Measurements from ENCODE around the gene SLC6A6. TPM values are rescaled to one million over a fixed set of nuclear protein-coding genes. Genes with fewer than 3 reads are reported as not detected.

SLC6A6 gene
- total and polyA plus RNA-seq, 2 experiments from 2014 or later: 27.5 to 150 TPM

DNA sequence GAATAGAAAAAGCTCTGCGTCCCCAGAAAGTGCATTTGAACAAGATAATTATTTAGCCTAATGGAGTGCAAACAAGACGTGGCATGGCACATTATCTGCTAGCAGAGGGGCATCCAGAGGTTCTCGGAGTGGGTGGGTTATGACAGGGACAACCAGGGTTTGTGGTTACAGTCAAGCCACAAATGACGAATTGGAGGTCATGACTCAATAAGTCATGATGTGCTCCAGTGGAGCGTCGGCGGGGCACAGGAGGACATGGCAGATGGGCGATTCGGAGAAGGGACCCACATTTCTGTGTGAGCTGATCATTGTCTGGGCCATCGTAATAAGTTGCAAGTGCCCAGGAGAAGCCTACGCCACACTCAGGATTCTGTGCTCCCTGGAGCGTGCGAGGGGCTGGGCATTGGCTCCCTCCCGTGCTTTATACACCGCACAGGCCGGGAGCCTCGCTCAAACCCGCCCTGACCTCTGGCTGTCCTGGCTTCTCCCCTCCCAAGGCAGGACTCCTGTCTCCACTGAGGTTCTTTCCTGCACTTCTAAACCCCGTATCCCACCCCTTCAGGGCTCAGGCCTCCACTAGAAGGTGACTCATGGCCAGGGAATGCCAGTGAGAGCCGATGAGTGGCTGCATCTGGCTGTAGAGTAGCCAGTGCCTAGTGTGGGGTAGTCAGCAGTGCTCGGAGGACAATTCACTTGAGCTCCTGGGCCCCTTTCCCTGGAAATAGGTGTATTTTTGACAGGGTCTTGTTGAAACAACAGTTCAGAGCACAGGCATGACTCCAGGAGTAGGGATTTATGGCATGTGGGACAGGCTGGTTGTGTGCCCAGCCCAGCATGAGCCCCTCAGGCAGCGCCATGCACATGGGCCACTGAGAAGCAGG, 70.3 kb downstream of the SLC6A6 start:
- Mint-ChIP-seq H3K36me3 (ENCODE audit: low read depth) (peaks cover 56% of the 10 kb centered on the region), H3K9me3 (no peaks in the 10 kb centered on the region), H3K4me1 (peaks cover 4% of the 10 kb centered on the region), H3K4me3 (no peak overlapping the region), H3K27me3 (ENCODE audit: insufficient read depth, low read depth, poor library complexity) (peaks cover 4% of the 10 kb centered on the region), H3K27ac (no peak overlapping the region)
- ATAC-seq (no peak; the same call in 2 of the 3 replicates), DNase-seq (ENCODE audit: low spot score) (no peak)
- H3K27ac ChIP-seq (ENCODE audit: low read depth): no peak overlapping the region
- H3K4me1 ChIP-seq (ENCODE audit: insufficient read depth): no peaks in the 10 kb centered on the region
- no peak overlapping the region for H3K4me2 ChIP-seq
- H4K20me1 ChIP-seq (replicated peaks; ENCODE audit: insufficient read depth): peaks cover 4% of the 10 kb centered on the region; the same call in 1 of the 2 replicates
- no peak overlapping the region for H2AFZ ChIP-seq
- no peaks in the 10 kb centered on the region for H3K27me3 ChIP-seq (ENCODE audit: insufficient read depth)
- no peak overlapping the region for H3K4me3 ChIP-seq
- no peaks in the 10 kb centered on the region for H3K9me2 ChIP-seq (ENCODE audit: insufficient read depth)
- 0 out of 2 replicates have a peak, but pooled peaks cover 3% of the 10 kb centered on the region for H3F3A ChIP-seq (replicated peaks; ENCODE audit: low read depth)
- H3K36me3 ChIP-seq (ENCODE audit: insufficient read depth): peaks cover 26% of the 10 kb centered on the region
- H3K79me2 ChIP-seq (replicated peaks; ENCODE audit: insufficient read depth): no peaks in the 10 kb centered on the region
- TF ChIP-seq STAT1 (IDR thresholded peaks at IDR 0.05; ENCODE audit: unreplicated experiment) (no peak), ZNF114 (CRISPR knock-in tag; IDR thresholded peaks at IDR 0.05) (no peak), NANOG (IDR thresholded peaks at IDR 0.05; ENCODE audit: borderline replicate concordance) (no peak), JUNB (IDR thresholded peaks at IDR 0.05; ENCODE audit: unreplicated experiment) (no peak), ZNF462 (CRISPR knock-in tag; IDR thresholded peaks at IDR 0.05) (no peak), POLR2AphosphoS5 (IDR thresholded peaks at IDR 0.05; ENCODE audit: low read depth) (no peak), ZNF331 (CRISPR knock-in tag; IDR thresholded peaks at IDR 0.05; ENCODE audit: low read depth) (no peak), EZH2phosphoT487 (IDR thresholded peaks at IDR 0.05; ENCODE audit: unreplicated experiment) (no peak), EZH2 (IDR thresholded peaks at IDR 0.05; ENCODE audit: low read depth, unreplicated experiment) (no peak), CREB1 (CRISPR knock-in tag; IDR thresholded peaks at IDR 0.05; ENCODE audit: low read depth) (no peak)
- TF ChIP-seq, protein P1, sequence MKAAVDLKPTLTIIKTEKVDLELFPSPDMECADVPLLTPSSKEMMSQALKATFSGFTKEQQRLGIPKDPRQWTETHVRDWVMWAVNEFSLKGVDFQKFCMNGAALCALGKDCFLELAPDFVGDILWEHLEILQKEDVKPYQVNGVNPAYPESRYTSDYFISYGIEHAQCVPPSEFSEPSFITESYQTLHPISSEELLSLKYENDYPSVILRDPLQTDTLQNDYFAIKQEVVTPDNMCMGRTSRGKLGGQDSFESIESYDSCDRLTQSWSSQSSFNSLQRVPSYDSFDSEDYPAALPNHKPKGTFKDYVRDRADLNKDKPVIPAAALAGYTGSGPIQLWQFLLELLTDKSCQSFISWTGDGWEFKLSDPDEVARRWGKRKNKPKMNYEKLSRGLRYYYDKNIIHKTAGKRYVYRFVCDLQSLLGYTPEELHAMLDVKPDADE (IDR thresholded peaks at IDR 0.05): no peak
- TF ChIP-seq, protein P2, sequence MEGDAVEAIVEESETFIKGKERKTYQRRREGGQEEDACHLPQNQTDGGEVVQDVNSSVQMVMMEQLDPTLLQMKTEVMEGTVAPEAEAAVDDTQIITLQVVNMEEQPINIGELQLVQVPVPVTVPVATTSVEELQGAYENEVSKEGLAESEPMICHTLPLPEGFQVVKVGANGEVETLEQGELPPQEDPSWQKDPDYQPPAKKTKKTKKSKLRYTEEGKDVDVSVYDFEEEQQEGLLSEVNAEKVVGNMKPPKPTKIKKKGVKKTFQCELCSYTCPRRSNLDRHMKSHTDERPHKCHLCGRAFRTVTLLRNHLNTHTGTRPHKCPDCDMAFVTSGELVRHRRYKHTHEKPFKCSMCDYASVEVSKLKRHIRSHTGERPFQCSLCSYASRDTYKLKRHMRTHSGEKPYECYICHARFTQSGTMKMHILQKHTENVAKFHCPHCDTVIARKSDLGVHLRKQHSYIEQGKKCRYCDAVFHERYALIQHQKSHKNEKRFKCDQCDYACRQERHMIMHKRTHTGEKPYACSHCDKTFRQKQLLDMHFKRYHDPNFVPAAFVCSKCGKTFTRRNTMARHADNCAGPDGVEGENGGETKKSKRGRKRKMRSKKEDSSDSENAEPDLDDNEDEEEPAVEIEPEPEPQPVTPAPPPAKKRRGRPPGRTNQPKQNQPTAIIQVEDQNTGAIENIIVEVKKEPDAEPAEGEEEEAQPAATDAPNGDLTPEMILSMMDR (conservative IDR thresholded peaks at IDR 0.05; ENCODE audit: low read depth in 2 of 2): no peak
- TF ChIP-seq, protein P3, sequence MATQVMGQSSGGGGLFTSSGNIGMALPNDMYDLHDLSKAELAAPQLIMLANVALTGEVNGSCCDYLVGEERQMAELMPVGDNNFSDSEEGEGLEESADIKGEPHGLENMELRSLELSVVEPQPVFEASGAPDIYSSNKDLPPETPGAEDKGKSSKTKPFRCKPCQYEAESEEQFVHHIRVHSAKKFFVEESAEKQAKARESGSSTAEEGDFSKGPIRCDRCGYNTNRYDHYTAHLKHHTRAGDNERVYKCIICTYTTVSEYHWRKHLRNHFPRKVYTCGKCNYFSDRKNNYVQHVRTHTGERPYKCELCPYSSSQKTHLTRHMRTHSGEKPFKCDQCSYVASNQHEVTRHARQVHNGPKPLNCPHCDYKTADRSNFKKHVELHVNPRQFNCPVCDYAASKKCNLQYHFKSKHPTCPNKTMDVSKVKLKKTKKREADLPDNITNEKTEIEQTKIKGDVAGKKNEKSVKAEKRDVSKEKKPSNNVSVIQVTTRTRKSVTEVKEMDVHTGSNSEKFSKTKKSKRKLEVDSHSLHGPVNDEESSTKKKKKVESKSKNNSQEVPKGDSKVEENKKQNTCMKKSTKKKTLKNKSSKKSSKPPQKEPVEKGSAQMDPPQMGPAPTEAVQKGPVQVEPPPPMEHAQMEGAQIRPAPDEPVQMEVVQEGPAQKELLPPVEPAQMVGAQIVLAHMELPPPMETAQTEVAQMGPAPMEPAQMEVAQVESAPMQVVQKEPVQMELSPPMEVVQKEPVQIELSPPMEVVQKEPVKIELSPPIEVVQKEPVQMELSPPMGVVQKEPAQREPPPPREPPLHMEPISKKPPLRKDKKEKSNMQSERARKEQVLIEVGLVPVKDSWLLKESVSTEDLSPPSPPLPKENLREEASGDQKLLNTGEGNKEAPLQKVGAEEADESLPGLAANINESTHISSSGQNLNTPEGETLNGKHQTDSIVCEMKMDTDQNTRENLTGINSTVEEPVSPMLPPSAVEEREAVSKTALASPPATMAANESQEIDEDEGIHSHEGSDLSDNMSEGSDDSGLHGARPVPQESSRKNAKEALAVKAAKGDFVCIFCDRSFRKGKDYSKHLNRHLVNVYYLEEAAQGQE (IDR thresholded peaks at IDR 0.05; ENCODE audit: unreplicated experiment): no peak

Data from GM23338 (cell line).